Activated effector memory CD4-positive, alpha-beta T cell treated with Interleukin-2 at 50 U/mL for 16 hours (primary cell): ENCODE measurements around the gene UBL5.
A peak's percentile ranks its signal among the peaks of the same experiment; 100 is the strongest.
"Not testable (repeated sequence)": the region's sequence is repeated elsewhere in the genome, so short reads cannot be mapped to it uniquely, and the experiment has no call there.

Source experiments
- DNase-seq: peaks from one replicate; pipeline ENCODE4 v3.0.0-alpha.2; 2020

Gene UBL5

GRCh38 chr19:9818175-9818733 is 9.5 kb upstream of the UBL5 start:
- no peak for DNase-seq

- DNase-seq, result peak; percentile 100
These were observed 8.8 kb upstream of the UBL5 start, which contains the start of gene FBXL12 for GRCh38 chr19:9818734-9819595. Gene FBXL12 (minus strand): TSS chr19:9819079. CDS start chr19:9818813, 266 bp downstream.

GRCh38 chr19:9819596-9819909 is 8.2 kb upstream of the UBL5 start:
- no peak for DNase-seq

- not testable (repeated sequence) for DNase-seq
These were observed 7.7 kb upstream of the UBL5 start for GRCh38 chr19:9820034-9820433.

- DNase-seq, result no peak
These were observed 3.9 kb upstream of the UBL5 start for GRCh38 chr19:9823816-9824215.

GRCh38 chr19:9828551-9829063 is 889 bp downstream of the UBL5 start:
- DNase-seq, result no peak

- DNase-seq, result no peak
These were observed 6.6 kb downstream of the UBL5 start for GRCh38 chr19:9834307-9834725.

GRCh38 chr19:9834726-9835506 is 7.2 kb downstream of the UBL5 start, which contains the start of gene PIN1:
Gene PIN1 (plus strand): TSS chr19:9835318. CDS start chr19:9835345, 27 bp downstream.
- DNase-seq, result peak; percentile 99

GRCh38 chr19:9835507-9835949 is 7.8 kb downstream of the UBL5 start:
- DNase-seq, result no peak

- DNase-seq, result no peak
These were observed 8.3 kb downstream of the UBL5 start for GRCh38 chr19:9836021-9836420.

- no peak for DNase-seq
These were observed 10.6 kb downstream of the UBL5 start for GRCh38 chr19:9838324-9838723.

GRCh38 chr19:9839415-9839814 is 11.7 kb downstream of the UBL5 start:
- no peak for DNase-seq

GRCh38 chr19:9842834-9843625 is 15.3 kb downstream of the UBL5 start:
- DNase-seq, result no peak

GRCh38 chr19:9843626-9844273 is 16.0 kb downstream of the UBL5 start:
- not testable (repeated sequence) for DNase-seq

GRCh38 chr19:9847087-9847671 is 19.5 kb downstream of the UBL5 start:
- DNase-seq, result no peak

- DNase-seq, result no peak
These were observed 20.3 kb downstream of the UBL5 start for GRCh38 chr19:9848060-9848459.

GRCh38 chr19:9848762-9849161 is 21.0 kb downstream of the UBL5 start:
- no peak for DNase-seq

GRCh38 chr19:9849791-9850190 is 22.1 kb downstream of the UBL5 start:
- DNase-seq, result no peak

- no peak for DNase-seq
These were observed 22.7 kb downstream of the UBL5 start for GRCh38 chr19:9850235-9850959.

- no peak for DNase-seq
These were observed 26.6 kb downstream of the UBL5 start for GRCh38 chr19:9854282-9854846.
